Upper lobe of left lung (tissue), 4 donors: Measurements from ENCODE around the gene EIF4G3.

ENCODE experiments used
- CTCF ChIP-seq, 6 experiments: fragments of 450-650 bp in 4 of 6; fragments of 200-600 bp in 2 of 6; sonication (generic) in 2 of 6; IDR thresholded peaks; one replicate each; pipeline ENCODE4 v1.5.1; 2016 to 2019; ENCODE audit warnings: antibody characterized with exemption in 6 of 6
- EP300 ChIP-seq, 4 donors: sonication (generic); formaldehyde crosslinking; IDR thresholded peaks; one replicate each; pipeline ENCODE4 v1.5.1; 2017; ENCODE audit warnings: antibody characterized with exemption in 4 of 4, control low read depth in 2 of 4
- POLR2A ChIP-seq, 4 donors: fragments of 450-650 bp; IDR thresholded peaks; one replicate each; pipeline ENCODE4 v1.5.1; 2016 to 2017; ENCODE audit warnings: antibody characterized with exemption in 4 of 4, mild to moderate bottlenecking in 2 of 4

GRCh38 chr1:21077085-21077484, 99.6 kb downstream of the EIF4G3 start:
- no peak for TF ChIP-seq CTCF (IDR thresholded peaks at IDR 0.05)
- TF ChIP-seq POLR2A (IDR thresholded peaks at IDR 0.05), result no peak
- TF ChIP-seq EP300 (IDR thresholded peaks at IDR 0.05), result no peak
